Lung (tissue), 12 donors: ENCODE data around the gene HIP1R. TPM values are rescaled to one million over a fixed set of nuclear protein-coding genes. Genes with fewer than 3 reads are reported as not detected.

ENCODE experiments used
- ATAC-seq: fragments of 200-7000 bp; cut with Tn5 transposase; one replicate; pipeline ENCODE4 v1.9.1; 2020; ENCODE audit warnings: moderate number of reproducible peaks; ENCODE audit not compliant: insufficient read depth, low FRiP score
- DNase-seq, 3 donors: peaks; one replicate each; pipeline ENCODE4 v3.0.0-alpha.2; 2013 to 2017
- H3K27ac ChIP-seq, 2 donors: one replicate each; pipeline ENCODE4 v1.5.1; 2013; ENCODE audit warnings: mild to moderate bottlenecking in 2 of 2, moderate library complexity in 2 of 2, control low read depth in 1 of 2, inconsistent platforms in 1 of 2, low read depth in 1 of 2, low read length in 1 of 2
- H3K27me3 ChIP-seq, 3 donors: one replicate each; pipeline ENCODE4 v1.5.1; 2013; ENCODE audit warnings: low read length in 2 of 3; ENCODE audit not compliant: control insufficient read depth in 3 of 3, insufficient read depth in 3 of 3
- H3K36me3 ChIP-seq, 4 donors: one replicate each; pipeline ENCODE4 v1.5.1; 2013; ENCODE audit warnings: low read length in 4 of 4, mild to moderate bottlenecking in 1 of 4, moderate library complexity in 1 of 4; ENCODE audit not compliant: control insufficient read depth in 4 of 4, insufficient read depth in 4 of 4
- H3K4me1 ChIP-seq, 5 donors: one replicate each; pipeline ENCODE4 v1.5.1; 2013; ENCODE audit warnings: low read length in 5 of 5, mild to moderate bottlenecking in 2 of 5, moderate library complexity in 1 of 5; ENCODE audit not compliant: control insufficient read depth in 5 of 5, insufficient read depth in 5 of 5
- H3K4me3 ChIP-seq: one replicate; pipeline ENCODE4 v1.5.1; 2013; ENCODE audit warnings: mild to moderate bottlenecking, control low read depth, moderate library complexity
- H3K9ac ChIP-seq, 2 donors: one replicate each; pipeline ENCODE4 v1.5.1; 2013; ENCODE audit warnings: low read length in 2 of 2, control low read depth in 1 of 2; ENCODE audit not compliant: insufficient read depth in 1 of 2
- H3K9me3 ChIP-seq, 4 donors: one replicate each; pipeline ENCODE4 v1.5.1; 2013; ENCODE audit warnings: low read length in 3 of 4, mild to moderate bottlenecking in 1 of 4, moderate library complexity in 1 of 4; ENCODE audit not compliant: control insufficient read depth in 4 of 4, insufficient read depth in 3 of 4
- CTCF ChIP-seq: IDR thresholded peaks from 2 replicates; pipeline ENCODE4 v1.5.1; 2012; ENCODE audit warnings: mild to moderate bottlenecking; ENCODE audit errors: control extremely low read depth, extremely low read depth
- WGBS, 2 donors: extraction: QIAGEN DNeasy Blood & Tissue Kit; methylation state at CpG; one replicate each; pipeline ENCODE4 v1.1.7; 2013; 5-methylcytosine and 5-hydroxymethylcytosine counted together
- polyA plus RNA-seq, 2 donors: library from polyadenylated mRNA; stranded (reverse); fragments of 200-250 nt; gene quantifications; one replicate each; pipeline ENCODE4 v1.2.1, GENCODE V29; 2013
- total RNA-seq, 2 donors: library from RNA; depleted of rRNA in 1 of 2; stranded (reverse); fragments of >200 nt in 1 of 2; gene quantifications; one replicate each; pipeline ENCODE4 v1.2.1, GENCODE V29; 2014 to 2021
- donor health status: control.
- donor health status: control.
- donor health status: Bipolar disorder and iron deficiency.
- donor health status: healthy.
- donor health status: DM: yes; HTN: yes; CAD: no.

HIP1R gene
- total and polyA plus RNA-seq, 4 donors = 33.8 to 56.3 (median 35.4) TPM

GRCh38 chr12:122846622-122847515 is 11.6 kb downstream of the HIP1R start:
- TF ChIP-seq CTCF = no peak
- no peaks in the 10 kb centered on the region for H3K27me3 ChIP-seq
- WGBS, 2 donors = 88 to 90% methylated on average over 27 of the region's 27 CpGs
- H3K4me3 ChIP-seq = no peak overlapping the region
- H3K9me3 ChIP-seq = no peaks in the 10 kb centered on the region
- no peak for DNase-seq
- H3K9ac ChIP-seq = no peak overlapping the region
- peaks cover 0 to 5% (median 0%) of the 10 kb centered on the region in 4 donors for H3K36me3 ChIP-seq
- no peak overlapping the region for H3K27ac ChIP-seq
- no peak for ATAC-seq
- peaks cover 0 to 23% (median 7%) of the 10 kb centered on the region in 5 donors for H3K4me1 ChIP-seq

- Histone ChIP-seq H3K9me3 (no peaks in the 10 kb centered on the region), H3K36me3 (peaks cover 0 to 5% (median 0%) of the 10 kb centered on the region in 4 donors), H3K27ac (no peak overlapping the region), H3K4me3 (no peak overlapping the region), H3K4me1 (peaks cover 0 to 24% (median under 1%) of the 10 kb centered on the region in 5 donors), H3K9ac (no peak overlapping the region), H3K27me3 (no peaks in the 10 kb centered on the region)
- no peak for TF ChIP-seq CTCF
- DNase-seq (no peak), ATAC-seq (no peak)
- WGBS, 2 donors = 94 to 96% methylated on average over 5 of the region's 5 CpGs
These were observed 12.2 kb downstream of the HIP1R start for GRCh38 chr12:122847516-122847836.

- 92 to 93% methylated on average over 16 of the region's 16 CpGs for WGBS, 2 donors
- no peak for TF ChIP-seq CTCF
- peaks cover 0 to 5% (median 0%) of the 10 kb centered on the region in 4 donors for H3K36me3 ChIP-seq
- no peak overlapping the region for H3K27ac ChIP-seq
- no peak for DNase-seq
- H3K4me3 ChIP-seq = no peak overlapping the region
- no peaks in the 10 kb centered on the region for H3K27me3 ChIP-seq
- peaks cover 0 to 20% (median 3%) of the 10 kb centered on the region in 5 donors for H3K4me1 ChIP-seq
- ATAC-seq = no peak
- no peaks in the 10 kb centered on the region for H3K9me3 ChIP-seq
- H3K9ac ChIP-seq = no peak overlapping the region
These were observed 12.7 kb downstream of the HIP1R start for GRCh38 chr12:122847921-122848421.
